Body of pancreas (tissue), 4 donors: ENCODE results near the gene LETM1.

Experiments used
- POLR2A ChIP-seq, 3 donors: fragments of 450-650 bp; IDR thresholded peaks; one replicate each; pipeline ENCODE4 v1.6.1; 2016; ENCODE audit warnings: antibody characterized with exemption in 3 of 3, mild to moderate bottlenecking in 2 of 3
- TF ChIP-seq, protein P1 (sequence below), 7 experiments: fragments of 450-650 bp in 4 of 7; fragments of 200-600 bp in 3 of 7; sonication (generic) in 3 of 7; IDR thresholded peaks; one replicate each; pipeline ENCODE4 v1.5.1; 2016 to 2019; ENCODE audit warnings: antibody characterized with exemption in 7 of 7

DNA sequence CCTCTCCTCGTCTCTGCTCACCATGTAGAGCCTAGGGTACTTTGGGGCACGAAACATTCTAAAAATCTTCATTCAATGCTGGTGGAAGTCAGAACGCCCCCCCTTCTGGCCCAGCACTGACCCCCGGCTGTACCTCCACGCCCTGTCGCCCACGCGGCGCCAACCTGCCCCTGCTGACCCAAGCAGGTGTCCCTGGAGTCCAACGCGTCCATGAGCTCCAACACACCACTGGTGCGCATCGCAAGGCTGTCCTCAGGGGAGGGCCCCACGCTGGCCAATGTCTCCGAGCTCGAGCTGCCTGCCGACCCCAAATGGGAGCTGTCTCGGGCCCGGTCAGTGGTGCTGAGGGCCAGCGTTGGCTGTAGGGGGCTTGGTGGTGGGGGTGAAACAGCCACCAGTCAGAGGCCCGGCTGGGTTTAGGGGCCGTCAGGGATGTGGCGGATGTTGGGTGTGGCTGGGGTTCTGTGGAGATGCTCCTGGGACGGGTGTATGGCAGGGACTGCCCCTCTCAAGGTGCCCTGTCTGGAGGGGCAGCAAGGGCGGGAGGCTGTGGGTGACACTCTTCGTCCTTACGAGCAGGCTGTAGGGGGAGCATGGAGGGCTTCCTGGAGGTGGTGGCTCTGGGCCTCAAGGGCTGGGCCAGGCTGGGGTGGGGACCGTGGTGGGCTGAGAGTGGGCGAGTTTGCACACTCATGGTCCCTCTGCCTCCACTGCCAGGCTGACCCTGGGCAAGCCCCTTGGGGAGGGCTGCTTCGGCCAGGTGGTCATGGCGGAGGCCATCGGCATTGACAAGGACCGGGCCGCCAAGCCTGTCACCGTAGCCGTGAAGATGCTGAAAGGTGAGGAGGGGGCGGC is 51.1 kb downstream of the LETM1 start:
- TF ChIP-seq, protein P1, sequence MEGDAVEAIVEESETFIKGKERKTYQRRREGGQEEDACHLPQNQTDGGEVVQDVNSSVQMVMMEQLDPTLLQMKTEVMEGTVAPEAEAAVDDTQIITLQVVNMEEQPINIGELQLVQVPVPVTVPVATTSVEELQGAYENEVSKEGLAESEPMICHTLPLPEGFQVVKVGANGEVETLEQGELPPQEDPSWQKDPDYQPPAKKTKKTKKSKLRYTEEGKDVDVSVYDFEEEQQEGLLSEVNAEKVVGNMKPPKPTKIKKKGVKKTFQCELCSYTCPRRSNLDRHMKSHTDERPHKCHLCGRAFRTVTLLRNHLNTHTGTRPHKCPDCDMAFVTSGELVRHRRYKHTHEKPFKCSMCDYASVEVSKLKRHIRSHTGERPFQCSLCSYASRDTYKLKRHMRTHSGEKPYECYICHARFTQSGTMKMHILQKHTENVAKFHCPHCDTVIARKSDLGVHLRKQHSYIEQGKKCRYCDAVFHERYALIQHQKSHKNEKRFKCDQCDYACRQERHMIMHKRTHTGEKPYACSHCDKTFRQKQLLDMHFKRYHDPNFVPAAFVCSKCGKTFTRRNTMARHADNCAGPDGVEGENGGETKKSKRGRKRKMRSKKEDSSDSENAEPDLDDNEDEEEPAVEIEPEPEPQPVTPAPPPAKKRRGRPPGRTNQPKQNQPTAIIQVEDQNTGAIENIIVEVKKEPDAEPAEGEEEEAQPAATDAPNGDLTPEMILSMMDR (IDR thresholded peaks at IDR 0.05): no peak
- TF ChIP-seq POLR2A (IDR thresholded peaks at IDR 0.05): no peak
